AG20443 (cell line): ENCODE results near the gene ACOX3.

Source experiments
- DNase-seq: peaks from one replicate; pipeline ENCODE4 v3.0.0; 2012; ENCODE audit warnings: low spot score, mixed read lengths

The ACOX3 gene

GRCh38 chr4:8404791-8405515 lies 35.6 kb downstream of the ACOX3 start:
- no peak for DNase-seq

DNA sequence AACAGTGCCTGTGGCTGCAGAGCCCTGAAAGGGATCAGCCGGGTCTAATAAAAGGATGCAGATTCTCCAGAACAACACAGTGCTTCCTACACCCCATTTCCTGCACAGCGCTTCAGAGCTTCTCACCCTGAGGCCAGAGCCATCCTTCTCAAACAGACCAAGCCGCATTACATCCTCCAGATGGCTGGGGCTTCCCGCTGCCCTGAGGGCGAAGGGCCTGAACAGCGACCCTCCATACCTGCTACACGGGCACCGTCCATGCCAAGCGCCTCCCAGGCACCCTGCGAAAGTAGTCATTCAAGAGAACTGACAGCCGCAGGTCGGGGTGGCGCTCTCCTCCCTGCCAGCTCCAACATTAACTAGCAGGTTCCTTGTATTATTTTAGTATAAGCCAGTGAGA lies 36.5 kb downstream of the ACOX3 start:
- DNase-seq: no peak

DNA sequence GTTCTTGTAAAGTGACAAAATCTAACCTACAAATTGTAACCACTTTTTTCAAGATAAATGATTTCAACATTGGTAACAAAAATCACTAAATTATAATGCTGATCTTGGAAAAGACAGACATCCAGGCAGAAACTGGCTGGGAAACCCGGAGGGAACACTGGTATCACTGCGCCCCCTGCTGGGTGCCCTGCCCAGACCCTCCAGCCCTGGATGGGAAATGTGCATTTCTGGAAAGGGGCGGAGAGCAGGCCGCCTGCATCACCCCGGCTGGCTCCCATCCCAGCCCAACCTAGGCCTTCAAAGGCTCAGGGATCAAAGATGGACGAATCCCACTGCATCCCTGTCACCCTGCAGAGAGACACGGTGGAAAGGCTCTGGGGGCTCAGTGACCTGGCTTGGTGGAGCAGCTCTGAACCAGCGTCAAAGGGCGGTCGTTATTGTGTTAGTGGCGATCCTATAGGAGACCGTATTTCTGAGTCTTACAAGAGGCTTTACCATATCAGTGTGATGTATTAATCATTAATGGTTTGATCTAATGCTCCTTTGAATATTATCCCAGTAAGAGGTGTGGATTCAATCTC lies 37.3 kb downstream of the ACOX3 start:
- DNase-seq: peak; percentile 95

GRCh38 chr4:8402640-8403039 lies 37.9 kb downstream of the ACOX3 start:
- DNase-seq: no peak

DNA sequence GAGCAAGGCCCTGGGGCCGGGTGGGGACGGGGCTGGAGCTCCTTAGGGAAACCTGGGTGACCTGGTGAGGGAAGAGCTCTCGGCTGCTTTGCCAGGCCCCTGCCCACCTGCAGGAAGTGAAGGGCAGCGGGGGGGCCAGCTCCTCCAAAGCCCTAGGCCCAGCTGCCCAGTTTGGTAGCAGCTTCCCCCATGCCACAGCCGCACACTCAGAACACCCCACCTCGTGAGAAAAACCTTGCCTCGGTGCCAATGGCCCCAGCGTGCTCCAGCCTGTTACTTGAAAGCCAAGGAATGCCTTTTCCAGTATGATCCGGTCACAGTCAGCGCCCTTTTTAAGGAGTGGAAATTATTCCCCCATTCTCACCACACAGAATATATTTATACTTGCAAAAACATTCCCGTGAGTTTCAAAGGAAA lies 38.3 kb downstream of the ACOX3 start:
- no peak for DNase-seq

DNA sequence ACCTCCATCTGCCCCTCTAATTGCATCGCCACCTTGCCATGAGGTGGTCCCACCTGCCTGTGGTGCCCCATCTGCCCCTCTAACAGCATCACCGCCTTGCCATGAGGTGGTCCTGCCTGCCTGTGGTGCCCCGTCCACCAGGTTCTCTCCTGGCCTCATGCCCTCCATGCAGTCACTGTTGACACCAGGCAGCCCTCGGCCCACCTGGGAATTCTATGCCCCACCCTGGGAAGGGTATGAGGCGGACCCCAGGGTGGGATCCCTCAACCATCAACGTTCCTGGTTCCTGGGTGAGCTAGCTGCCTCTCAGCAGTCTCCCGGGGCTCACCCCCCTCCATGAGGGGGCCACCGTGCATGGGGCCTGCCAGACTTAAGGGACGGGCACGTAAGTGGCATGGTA lies 38.9 kb downstream of the ACOX3 start:
- no peak for DNase-seq

GRCh38 chr4:8400632-8401325 lies 39.7 kb downstream of the ACOX3 start:
- no peak for DNase-seq

- DNase-seq: no peak
These were observed 41.2 kb downstream of the ACOX3 start for GRCh38 chr4:8399298-8399697.

DNA sequence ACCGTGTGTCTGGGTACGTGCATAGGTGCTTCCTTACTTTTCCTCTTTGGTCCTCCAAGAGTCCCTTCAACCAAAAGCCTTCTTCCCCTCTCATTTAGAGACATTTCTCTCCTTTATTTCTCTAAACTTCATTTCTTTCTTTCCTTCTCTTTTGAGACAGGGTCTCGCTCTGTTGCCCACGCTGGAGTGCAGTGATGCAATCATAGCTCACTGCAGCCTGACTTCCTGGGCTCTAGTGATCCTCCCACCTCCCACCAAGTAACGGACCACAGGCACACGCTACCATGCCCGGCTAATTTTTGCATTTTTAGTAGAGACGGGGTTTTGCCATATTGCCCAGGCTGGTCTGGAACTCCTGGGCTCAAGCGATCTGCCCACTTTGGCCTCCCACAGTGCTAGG lies 42.2 kb downstream of the ACOX3 start:
- DNase-seq: no peak

DNA sequence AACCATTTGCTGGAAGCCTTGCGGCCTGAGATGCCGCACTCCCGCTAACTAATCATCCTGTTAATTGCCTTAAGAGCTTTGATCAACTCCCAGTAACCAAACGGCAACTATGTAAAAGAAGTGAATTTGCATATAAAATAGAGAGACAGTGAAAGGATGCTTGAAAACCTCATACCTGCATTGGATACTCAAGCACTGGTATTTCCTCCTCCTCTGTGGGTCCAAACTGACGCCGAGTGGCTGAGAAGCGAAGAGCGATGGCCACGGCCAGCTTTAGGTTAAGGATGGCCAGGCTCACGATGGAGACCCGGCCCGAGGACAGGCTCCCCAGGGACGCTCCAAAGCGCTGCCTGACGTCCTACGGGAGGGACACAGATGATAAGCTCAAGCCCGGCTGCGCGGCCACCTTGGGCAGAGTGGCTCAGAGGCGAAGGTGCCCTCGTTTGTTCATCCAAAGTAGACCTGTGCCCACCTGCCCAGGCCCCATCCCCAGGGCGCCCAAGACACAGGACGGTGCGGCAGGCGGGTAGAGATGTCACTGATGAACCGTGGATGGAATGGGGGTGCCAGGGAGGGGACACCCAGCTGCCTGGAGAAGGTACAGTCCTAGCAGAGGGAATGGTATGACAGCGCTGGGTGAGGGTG lies 43.6 kb downstream of the ACOX3 start:
- DNase-seq: no peak

GRCh38 chr4:8395504-8396296 lies 44.8 kb downstream of the ACOX3 start:
- no peak for DNase-seq

DNA sequence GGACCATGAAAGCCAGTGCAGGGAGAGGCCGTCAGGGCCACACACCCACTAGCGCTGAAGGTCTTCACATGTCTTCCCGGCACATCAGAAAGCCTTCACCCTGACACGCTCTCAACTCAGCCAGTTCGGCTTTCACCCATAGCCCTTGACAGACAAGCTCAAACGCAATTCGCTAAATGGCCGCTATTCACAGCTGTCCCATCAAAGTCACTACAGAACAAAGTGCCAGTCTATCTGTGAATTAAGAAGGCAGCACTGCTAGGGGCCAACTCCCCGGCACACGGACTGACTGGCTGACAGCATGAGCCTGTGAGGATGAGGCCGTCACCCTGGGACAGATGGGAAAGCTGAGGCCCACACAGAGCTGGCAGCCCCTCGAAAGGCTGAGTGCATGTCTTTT lies 45.7 kb downstream of the ACOX3 start:
- no peak for DNase-seq

- peak; percentile 70 for DNase-seq
These were observed 46.4 kb downstream of the ACOX3 start for GRCh38 chr4:8394061-8394519.

GRCh38 chr4:8393593-8394038 lies 46.9 kb downstream of the ACOX3 start:
- DNase-seq: peak; percentile 95

DNA sequence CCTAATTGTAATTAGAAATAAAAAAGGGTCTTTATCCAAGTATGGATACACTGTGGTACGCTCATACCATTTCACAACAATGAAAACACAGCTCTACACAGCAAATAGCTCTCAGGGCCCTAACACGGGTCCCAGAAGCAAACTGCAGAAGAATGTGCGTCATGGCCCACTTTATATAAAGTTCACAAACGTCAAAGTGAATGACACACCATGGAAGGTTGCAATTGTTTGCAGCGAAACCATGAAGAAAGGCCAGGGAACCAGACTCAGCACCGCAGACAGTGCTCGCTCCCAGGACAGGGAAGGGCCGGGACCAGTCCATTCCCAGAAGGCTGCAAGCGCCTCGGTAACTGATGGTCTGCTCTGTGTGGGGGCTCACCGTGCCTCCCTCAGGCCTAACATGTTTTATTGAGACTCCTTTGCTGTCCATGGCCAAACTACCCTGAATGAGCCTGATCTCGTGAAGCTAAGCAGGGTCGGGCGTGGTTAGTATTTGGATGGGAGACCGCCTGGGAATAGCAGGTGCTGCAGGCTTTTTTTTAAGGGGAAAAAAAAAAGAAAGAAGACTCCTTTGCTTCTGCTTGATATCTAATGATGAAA lies 47.8 kb downstream of the ACOX3 start:
- DNase-seq: no peak

DNA sequence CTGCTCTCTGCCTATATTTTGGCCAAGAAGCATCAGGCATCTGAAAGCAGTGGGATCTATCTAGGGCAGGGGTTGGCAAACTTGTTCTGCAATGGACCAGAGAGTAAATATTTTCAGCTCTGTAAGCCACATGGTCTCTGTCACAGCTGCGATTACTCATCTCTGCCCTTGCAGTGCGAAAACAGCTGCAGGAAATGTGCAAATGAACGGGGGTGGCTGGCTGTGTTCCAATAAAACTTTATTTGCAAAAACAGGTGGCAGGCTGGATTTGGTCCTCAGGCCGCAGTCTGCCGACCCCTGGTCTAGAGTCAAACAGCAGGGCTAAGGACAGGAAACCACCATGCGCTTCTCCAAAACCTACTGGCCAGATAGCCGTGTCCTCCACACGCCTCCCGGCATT lies 48.6 kb downstream of the ACOX3 start:
- DNase-seq: peak; percentile 74

DNA sequence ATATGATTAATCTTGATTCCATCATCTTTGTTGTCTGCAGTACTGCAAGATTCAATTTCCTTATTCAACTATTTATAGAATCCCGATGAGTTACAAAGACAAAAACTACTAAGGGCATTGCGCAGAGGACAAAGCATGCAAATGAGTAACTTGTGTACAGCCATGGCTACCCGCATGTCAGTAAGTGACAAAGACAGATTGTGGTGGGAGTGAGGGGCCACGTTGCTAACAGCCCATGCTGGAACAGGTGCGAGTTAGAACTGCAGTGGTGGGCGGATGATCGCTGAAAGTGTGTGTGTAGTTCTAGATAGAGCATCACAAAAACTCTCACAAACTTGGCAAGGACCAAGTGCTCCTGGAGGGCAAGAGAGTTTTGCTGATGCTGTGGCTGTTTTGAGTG lies 49.5 kb downstream of the ACOX3 start:
- DNase-seq: no peak

- DNase-seq: no peak
These were observed 49.9 kb downstream of the ACOX3 start for GRCh38 chr4:8390577-8390976.

GRCh38 chr4:8388528-8388870 lies 52.0 kb downstream of the ACOX3 start:
- no peak for DNase-seq

GRCh38 chr4:8387615-8388527 lies 52.7 kb downstream of the ACOX3 start:
- DNase-seq: no peak

DNA sequence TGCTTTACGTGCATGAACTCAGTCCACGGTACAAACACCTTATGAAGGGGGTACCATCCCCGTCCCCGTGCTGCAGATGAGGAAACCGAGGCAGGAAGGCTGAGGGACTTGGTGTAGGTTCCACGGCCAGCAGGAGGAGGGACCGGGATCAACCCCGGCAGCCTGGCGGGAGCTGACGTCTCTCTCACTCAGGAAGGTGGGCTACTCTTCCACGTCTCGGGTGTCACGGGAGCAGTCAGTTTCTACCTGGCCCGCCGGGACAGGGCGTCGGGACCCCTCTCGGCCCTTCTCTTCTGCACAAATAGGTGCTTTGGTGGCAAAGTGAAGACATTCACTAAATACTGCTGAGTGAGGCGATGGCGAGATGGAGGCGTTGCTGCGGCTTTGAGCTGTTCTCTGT lies 53.3 kb downstream of the ACOX3 start:
- no peak for DNase-seq
